GM21737 (cell line): Measurements from ENCODE around the gene PCDHGA9.
A peak's percentile ranks its signal among the peaks of the same experiment; 100 is the strongest.
"Not testable (repeated sequence)": the region's sequence is repeated elsewhere in the genome, so short reads cannot be mapped to it uniquely, and the experiment has no call there.

ENCODE experiments used
- ATAC-seq: cut with Tn5 transposase; IDR thresholded peaks from one replicate; pipeline ENCODE4 v1.9.1; 2021; ENCODE audit warnings: mild to moderate bottlenecking, moderate library complexity; ENCODE audit not compliant: unreplicated experiment

The PCDHGA9 gene

DNA sequence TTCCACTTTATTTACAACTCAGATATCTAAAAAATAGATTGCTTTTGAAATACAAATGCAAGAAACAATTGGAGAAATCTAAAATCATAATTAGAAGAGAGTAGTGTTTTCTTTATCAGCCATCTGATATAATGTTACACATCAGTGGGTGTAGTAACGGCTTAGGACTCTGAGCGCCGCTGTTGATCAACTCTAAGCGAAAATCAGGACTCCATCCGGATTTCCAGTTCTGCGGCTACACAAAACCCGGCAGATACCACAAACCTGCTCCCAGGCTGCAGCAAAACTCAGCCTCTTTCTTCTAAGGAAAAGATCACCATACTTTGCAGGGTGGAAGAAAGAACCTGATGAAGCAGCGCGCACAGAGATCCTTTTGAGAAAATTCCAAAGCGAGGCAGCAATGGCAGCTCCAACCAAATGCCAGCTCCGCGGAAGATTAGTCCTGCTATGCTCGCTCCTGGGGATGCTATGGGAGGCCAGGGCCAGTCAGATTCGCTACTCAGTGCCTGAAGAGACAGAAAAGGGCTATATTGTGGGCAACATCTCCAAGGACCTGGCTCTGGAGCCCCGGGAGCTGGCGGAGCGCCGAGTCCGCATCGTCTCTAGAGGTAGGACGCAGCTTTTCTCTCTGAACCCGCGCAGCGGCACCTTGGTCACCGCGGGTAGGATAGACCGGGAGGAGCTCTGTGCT lies at the start of gene PCDHGA9:
TSS of gene PCDHGA9 (plus strand) at position 226 of the 691 bp plus-strand sequence. CDS start at position 401, 175 bp downstream.
- ATAC-seq: no peak

DNA sequence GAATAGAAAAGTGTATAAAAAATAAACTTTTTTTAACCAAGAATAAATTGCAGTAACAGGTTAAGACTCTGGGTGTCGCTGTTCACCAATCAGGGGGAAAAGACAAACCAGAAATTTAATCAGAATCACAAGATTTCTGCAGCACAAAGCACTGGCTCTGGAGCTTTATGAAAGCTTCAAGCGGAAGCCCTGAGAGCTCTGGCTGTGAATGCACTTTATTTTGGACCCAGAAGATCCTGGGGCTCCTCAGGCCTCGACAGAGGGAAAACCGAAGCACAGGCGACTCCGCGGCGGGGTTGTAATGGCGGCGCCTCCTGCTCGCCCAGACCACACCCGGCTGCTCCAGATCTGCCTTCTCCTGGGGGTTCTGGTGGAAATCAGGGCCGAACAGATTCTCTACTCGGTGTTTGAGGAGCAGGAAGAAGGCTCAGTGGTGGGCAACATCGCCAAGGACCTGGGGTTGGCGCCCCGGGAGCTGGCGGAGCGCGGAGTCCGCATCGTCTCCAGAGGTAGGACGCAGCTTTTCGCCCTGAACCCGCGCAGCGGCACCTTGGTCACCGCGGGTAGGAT lies 47.6 kb upstream of the PCDHGA9 start, which contains the start of gene PCDHGA4:
TSS of gene PCDHGA4 (plus strand) at position 122 of the 570 bp plus-strand sequence. CDS start at position 209, 87 bp downstream.
- ATAC-seq: no peak

DNA sequence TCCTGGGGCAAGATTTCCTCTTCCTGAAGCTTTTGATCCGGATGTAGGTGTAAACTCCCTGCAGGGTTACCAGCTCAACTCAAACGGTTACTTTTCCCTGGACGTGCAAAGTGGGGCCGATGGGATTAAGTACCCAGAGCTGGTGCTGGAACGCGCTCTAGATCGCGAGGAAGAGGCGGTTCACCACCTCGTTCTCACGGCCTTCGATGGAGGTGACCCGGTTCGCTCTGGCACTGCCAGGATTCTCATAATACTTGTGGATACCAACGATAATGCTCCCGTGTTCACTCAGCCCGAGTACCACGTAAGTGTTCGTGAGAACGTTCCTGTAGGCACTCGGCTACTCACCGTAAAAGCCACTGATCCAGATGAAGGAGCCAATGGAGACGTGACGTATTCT lies 46.9 kb upstream of the PCDHGA9 start:
- no peak for ATAC-seq

DNA sequence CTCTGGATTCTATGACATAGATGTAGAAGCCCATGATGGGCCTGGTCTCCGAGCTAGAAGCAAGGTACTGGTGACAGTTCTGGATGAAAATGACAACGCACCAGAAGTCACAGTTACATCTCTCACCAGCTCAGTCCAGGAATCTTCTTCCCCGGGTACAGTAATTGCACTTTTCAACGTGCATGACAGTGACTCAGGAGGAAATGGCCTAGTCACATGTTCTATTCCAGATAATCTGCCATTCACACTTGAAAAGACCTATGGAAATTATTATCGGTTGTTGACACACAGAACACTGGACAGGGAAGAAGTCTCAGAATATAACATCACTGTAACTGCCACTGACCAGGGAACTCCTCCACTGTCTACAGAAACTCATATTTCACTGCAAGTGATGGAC lies 46.4 kb upstream of the PCDHGA9 start:
- ATAC-seq: no peak

DNA sequence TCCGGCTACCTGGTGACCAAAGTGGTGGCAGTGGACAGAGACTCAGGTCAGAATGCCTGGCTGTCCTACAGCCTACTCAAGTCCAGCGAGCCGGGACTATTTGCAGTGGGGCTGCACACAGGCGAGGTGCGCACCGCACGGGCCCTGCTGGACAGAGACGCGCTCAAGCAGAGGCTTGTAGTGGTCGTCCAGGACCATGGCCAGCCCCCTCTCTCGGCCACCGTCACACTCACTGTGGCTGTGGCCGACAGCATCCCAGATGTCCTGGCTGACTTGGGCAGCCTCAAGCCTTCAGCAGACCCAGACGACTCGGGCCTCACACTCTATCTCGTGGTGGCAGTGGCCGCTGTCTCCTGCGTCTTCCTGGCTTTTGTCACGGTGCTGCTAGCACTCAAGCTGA lies 45.6 kb upstream of the PCDHGA9 start:
- ATAC-seq: no peak

DNA sequence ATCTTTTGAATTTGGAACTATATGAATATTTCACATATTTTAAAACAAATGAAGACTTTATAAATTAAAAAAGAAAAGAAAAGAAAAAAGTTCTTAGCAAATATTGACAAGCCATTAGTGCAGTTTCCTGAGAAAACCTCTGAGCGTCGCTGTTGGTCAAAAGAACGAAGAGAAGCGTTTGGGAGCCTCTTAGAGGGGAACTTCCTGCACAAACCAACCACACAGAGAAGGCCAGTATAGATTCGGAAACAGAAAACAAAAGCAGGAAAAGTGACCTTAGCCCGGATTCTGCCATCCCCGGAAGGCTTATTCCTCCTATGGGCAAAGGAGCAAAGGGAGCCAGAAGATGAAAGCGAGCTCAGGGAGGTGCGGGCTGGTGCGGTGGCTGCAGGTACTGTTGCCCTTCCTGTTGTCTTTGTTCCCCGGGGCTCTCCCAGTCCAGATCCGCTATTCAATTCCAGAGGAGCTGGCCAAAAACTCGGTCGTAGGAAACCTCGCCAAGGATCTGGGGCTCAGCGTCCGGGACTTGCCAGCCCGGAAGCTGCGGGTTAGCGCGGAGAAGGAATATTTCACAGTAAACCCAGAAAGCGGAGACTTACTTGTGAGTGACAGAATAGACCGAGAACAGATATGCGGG lies 42.7 kb upstream of the PCDHGA9 start, which contains the start of gene PCDHGB2:
TSS of gene PCDHGB2 (plus strand) at position 205 of the 637 bp plus-strand sequence. CDS start at position 347, 142 bp downstream.
- ATAC-seq: no peak

DNA sequence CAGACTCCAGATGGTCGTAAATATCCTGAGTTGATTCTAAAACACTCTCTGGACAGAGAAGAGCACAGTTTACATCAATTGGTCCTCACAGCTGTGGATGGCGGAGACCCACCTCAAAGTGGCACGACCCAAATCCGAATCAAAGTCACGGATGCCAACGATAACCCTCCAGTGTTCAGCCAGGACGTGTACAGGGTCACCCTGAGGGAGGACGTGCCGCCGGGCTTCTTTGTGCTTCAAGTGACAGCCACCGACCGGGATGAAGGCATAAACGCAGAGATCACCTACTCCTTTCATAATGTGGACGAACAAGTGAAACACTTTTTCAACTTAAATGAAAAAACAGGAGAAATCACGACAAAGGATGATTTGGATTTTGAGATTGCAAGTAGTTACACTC lies 41.9 kb upstream of the PCDHGA9 start:
- ATAC-seq: no peak

DNA sequence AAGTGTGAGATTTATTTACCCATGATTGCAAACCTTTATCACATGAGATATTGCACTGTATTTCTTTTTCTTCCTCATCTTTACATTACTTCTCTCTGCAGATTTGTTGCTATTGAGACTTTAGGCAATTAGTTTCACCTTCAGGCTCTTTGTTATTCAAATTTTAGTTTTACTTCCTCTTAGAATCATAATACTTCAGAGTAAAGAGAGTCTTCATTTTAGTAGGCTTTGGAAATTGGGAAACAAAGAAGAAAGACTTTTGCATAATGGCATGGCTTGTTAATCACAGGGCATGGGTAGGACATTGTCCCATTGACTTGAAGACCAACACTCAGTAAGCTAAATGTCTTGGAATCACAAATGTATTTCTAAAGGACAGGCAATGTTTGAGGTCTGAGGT lies 39.9 kb upstream of the PCDHGA9 start:
- ATAC-seq: no peak

DNA sequence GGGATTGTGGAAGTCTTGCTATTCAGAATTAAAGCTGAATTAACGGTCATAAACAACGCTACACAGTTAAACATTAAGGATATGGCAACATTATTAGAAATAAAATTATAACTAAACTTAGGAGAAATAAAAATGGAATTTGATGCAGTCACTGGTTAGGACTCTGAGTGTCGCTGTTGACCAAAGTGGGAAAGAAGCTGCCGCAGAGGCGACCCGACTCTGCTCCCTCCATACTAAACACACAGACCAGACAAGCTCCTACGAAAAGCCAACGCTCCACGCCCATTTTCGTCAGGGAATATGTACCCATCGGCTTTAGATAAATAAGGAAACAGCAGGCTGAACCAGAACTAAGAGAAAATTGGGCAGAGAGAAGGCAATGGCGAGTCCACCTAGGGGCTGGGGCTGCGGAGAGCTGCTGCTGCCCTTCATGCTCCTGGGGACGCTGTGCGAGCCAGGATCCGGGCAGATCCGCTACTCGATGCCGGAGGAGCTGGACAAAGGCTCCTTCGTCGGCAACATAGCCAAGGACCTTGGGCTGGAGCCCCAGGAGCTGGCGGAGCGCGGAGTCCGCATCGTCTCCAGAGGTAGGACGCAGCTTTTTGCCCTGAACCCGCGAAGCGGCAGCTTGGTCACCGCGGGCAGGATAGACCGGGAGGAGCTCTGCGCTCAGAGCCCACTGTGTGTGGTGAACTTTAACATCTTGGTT lies 38.5 kb upstream of the PCDHGA9 start, which contains the start of gene PCDHGA5:
TSS of gene PCDHGA5 (plus strand) at position 211 of the 709 bp plus-strand sequence. CDS start at position 380, 169 bp downstream.
- no peak for ATAC-seq

DNA sequence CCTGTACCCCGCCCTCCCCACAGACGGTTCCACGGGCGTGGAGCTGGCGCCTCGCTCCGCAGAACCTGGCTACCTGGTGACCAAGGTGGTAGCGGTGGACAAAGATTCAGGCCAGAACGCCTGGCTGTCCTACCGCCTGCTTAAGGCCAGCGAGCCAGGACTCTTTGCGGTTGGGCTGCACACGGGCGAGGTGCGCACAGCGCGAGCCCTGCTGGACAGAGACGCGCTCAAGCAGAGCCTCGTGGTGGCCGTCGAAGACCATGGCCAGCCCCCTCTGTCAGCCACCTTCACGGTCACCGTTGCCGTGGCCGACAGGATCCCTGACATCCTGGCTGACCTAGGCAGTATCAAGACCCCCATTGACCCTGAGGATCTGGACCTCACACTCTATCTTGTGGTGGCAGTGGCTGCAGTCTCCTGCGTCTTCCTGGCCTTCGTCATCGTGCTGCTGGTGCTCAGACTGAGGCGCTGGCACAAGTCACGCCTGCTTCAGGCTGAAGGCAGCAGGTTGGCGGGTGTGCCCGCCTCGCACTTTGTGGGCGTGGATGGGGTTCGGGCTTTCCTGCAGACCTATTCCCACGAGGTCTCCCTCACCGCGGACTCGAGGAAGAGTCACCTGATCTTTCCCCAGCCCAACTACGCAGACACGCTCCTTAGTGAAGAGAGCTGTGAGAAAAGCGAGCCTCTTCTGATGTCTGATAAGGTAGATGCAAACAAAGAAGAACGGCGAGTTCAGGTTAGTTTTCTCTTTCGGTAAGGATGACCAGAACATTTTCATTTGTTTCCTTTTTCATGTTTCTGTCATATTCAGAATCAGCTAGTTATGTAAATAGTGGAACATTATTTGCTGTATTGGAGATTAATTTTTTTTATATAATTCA lies 36.3 kb upstream of the PCDHGA9 start:
- ATAC-seq: no peak

DNA sequence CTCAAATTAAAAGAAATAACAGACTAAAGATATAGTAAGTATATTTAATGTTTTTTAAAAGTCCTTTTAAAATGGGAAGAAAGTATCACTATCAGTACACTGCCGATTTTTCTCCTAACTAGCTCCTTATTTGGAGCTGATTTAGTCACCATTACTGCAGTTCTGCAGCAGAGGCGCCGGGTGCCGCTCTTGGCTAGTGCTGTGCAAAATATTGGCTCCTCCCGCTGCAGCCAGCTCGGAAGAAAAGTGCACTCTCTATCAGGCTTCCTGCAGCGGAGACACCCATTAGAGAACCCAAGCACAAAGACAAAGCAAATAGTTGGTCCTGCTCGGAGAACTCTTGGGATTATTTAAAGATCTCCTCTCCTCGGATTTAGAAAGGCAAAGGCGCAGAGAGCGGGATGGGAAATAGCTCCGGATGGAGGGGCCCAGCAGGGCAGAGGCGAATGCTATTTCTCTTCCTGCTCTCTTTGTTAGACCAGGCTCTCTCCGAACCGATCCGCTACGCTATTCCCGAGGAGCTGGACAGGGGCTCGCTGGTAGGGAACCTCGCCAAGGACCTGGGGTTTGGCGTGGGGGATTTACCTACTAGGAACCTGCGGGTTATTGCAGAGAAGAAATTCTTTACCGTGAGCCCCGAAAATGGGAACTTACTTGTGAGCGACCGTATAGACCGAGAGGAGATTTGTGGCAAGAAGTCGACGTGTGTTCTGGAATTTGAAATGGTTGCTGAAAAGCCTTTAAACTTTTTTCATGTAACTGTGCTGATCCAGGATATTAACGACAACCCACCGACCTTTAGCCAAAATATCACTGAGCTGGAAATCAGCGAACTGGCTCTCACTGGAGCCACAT lies 32.4 kb upstream of the PCDHGA9 start, which contains the start of gene PCDHGB3:
TSS of gene PCDHGB3 (plus strand) at position 249 of the 855 bp plus-strand sequence. CDS start at position 402, 153 bp downstream.
- ATAC-seq: peak; percentile 69

DNA sequence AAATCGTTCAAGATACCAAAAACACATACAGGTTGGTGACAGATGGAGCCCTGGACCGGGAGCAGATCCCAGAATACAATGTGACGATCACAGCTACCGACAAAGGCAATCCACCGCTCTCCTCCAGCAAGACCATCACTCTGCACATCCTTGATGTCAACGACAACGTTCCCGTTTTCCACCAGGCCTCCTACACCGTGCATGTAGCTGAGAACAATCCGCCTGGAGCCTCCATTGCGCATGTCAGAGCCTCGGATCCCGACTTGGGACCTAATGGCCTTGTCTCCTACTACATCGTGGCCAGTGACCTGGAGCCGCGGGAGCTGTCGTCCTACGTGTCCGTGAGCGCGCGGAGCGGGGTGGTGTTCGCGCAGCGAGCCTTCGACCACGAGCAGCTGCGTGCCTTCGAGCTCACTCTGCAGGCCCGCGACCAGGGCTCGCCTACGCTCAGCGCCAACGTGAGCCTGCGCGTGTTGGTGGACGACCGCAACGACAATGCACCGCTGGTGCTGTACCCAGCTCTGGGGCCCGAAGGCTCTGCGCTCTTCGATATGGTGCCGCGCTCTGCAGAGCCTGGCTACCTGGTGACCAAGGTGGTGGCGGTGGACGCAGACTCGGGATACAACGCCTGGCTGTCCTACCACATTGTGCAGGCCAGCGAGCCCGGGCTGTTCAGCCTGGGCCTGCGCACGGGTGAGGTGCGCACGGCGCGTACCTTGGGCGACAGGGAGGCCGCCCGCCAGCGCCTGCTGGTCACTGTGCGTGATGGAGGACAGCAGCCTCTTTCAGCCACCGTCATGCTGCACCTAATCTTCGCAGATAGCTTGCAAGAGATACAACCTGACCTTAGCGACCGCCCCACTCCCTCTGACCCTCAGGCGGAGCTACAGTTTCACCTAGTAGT lies 30.8 kb upstream of the PCDHGA9 start:
- no peak for ATAC-seq

DNA sequence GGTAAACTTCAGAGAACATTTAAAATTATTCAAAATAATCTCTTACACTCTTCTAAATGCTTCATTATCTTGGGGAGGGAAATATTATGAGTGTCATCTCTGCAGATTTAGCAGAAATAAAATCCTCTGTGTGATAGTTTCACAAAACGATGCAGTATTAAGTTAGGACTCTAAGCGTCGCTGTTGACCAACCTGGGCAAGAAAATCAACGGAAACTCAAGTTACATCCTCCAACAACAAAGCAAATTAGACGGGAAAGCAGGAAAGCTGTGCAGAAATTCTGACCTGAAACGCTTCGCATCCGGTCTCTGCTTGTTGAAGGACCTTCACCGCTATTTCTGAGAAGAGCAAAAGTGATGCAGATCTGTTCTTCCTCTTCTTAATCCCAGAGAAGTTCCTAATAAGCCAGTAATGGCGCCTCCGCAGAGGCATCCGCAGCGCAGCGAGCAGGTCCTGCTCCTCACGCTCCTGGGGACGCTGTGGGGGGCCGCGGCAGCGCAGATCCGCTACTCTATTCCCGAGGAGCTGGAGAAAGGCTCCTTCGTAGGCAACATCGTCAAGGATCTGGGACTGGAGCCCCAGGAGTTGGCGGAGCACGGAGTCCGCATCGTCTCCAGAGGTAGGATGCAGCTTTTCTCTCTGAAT lies 28.8 kb upstream of the PCDHGA9 start, which contains the start of gene PCDHGA6:
TSS of gene PCDHGA6 (plus strand) at position 219 of the 645 bp plus-strand sequence. CDS start at position 412, 193 bp downstream.
- ATAC-seq: no peak

DNA sequence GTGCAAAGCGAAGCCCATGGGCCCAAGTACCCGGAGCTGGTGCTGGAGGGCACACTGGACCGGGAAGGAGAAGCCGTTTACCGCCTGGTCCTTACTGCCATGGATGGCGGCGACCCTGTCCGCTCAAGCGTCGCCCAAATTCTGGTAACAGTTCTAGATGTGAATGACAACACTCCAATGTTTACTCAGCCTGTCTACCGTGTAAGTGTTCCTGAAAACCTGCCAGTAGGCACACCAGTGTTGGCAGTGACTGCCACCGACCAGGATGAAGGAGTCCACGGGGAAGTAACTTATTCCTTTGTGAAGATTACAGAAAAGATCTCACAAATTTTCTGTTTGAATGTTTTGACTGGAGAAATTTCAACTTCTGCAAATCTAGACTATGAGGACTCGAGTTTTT lies 28.0 kb upstream of the PCDHGA9 start:
- ATAC-seq: no peak

DNA sequence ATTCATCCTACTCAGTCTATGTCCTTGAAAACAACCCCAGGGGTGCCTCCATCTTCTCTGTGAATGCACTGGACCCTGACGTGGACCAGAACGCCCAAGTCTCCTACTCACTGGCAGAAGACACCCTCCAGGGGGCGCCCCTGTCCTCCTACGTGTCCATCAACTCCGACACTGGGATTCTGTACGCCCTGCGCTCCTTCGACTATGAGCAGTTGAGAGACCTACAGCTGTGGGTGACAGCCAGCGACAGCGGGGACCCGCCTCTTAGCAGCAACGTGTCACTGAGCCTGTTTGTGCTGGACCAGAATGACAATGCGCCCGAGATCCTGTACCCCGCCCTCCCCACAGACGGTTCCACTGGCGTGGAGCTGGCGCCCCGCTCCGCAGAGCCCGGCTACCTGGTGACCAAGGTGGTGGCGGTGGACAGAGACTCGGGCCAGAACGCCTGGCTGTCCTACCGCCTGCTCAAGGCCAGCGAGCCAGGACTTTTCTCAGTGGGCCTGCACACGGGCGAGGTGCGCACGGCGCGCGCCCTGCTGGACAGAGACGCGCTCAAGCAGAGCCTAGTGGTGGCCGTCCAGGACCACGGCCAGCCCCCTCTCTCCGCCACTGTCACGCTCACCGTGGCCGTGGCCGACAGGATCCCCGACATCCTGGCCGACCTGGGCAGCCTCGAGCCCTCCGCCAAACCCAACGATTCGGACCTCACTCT lies 27.0 kb upstream of the PCDHGA9 start:
- not testable (repeated sequence) for ATAC-seq

DNA sequence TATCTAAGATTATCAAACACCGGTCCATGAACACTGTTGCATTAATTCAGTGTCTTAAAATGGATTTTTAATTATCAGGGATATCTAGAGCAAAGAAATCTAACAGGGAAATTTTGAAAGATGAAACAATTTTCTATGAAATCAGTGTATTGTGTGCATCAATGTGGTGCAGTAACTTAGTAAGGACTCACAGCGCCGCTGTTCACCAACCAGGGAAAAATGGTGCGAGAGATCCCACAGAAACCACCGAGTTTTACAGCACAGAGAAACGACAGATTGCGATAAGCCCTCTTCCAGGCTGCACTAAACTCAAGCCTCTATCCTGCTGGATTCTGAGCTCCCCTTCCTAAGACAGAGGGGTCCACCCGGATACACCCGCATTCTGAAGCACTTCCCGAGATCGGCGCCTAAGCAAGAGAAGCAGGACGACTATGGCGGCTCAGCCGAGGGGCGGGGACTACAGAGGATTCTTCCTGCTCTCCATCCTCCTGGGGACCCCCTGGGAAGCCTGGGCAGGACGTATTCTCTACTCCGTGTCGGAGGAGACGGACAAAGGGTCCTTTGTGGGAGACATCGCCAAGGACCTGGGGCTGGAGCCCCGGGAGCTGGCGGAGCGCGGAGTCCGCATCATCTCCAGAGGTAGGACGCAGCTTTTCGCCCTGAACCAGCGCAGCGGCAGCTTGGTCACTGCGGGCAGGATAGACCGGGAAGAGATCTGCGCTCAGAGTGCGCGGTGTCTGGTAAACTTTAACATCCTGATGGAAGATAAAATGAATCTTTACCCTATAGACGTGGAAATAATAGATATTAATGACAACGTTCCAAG lies 19.9 kb upstream of the PCDHGA9 start, which contains the start of gene PCDHGA7:
TSS of gene PCDHGA7 (plus strand) at position 274 of the 826 bp plus-strand sequence. CDS start at position 432, 158 bp downstream.
- no peak for ATAC-seq
